NB4 (cell line): ENCODE data around the gene NREP.

Experiments used
- DNase-seq: peaks from one replicate; pipeline ENCODE4 v3.0.0; 2010; ENCODE audit warnings: low read depth
- H3K4me3 ChIP-seq: one replicate; pipeline ENCODE4 v1.5.1; 2011; ENCODE audit warnings: mild to moderate bottlenecking, low read depth, low read length, moderate library complexity
- CTCF ChIP-seq: IDR thresholded peaks from one replicate; pipeline ENCODE4 v1.5.1; 2012; ENCODE audit warnings: low read depth, low read length
- MYC ChIP-seq: IDR thresholded peaks from 2 replicates; pipeline ENCODE4 v1.6.1; 2011; ENCODE audit warnings: low read depth, low read length
- POLR2A ChIP-seq: IDR thresholded peaks from 2 replicates; pipeline ENCODE4 v1.6.1; 2011; ENCODE audit warnings: mild to moderate bottlenecking; ENCODE audit not compliant: insufficient read length; ENCODE audit errors: extremely low read depth
- TF ChIP-seq, protein P1 (sequence below): IDR thresholded peaks from 2 replicates; pipeline ENCODE4 v1.6.1; 2011; ENCODE audit warnings: low read depth, low read length

NREP gene

GRCh38 chr5:111747337-111747736 is 9.7 kb downstream of the NREP start:
- TF ChIP-seq MYC (no peak), CTCF (no peak), POLR2A (no peak)
- TF ChIP-seq, protein P1, sequence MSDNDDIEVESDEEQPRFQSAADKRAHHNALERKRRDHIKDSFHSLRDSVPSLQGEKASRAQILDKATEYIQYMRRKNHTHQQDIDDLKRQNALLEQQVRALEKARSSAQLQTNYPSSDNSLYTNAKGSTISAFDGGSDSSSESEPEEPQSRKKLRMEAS: no peak
- H3K4me3 ChIP-seq: no peak overlapping the region
- DNase-seq: no peak

DNA sequence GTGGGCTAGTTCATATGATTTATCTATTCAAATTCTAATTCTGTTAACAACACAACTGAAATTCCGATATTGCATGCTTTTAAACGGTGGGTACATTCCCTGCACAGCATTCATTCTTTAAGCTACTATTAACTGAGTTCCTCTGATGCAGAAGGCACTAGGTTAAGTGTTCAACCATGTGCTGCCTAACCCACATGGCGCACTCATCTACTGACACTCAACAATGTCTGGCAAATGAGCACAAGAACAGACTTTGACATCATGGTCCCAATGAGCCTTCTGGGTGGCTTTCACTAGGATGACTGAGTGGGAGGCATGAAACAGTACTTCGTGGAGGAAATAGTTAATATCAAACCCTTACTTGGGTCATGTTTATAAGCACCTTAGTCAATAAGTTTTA is 10.2 kb downstream of the NREP start:
- TF ChIP-seq, protein P1: no peak
- TF ChIP-seq POLR2A (no peak), MYC (no peak), CTCF (no peak)
- no peak overlapping the region for H3K4me3 ChIP-seq
- no peak for DNase-seq

DNA sequence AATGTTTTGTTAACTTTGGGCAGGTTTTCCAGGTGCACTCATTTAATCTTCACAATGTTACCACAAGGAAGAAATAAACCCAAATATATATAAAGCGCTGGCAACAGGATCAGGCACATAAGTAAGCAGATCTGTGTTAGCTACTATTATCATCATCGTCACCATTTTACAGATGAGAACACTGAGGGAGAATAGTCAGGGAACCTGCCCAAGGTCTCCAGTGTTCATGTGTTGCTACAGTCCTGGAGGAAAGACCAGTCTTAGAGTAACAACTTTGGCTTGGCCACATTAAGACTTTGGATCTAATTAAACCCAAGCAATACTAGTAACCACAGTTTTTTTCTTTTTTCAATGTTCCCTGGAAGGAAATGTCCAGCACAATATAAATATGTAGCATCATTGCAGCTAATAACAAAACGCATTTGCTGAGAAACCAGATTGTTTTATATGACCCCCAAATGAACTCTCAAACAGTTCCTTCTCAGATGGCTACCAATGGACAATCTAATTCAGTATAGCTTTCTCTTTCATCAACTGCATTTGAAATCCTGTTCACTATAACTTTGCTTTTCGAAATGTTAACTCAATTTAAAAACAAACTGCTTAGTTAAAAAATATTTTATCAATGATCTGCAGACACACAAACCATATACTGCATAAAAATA is 11.8 kb downstream of the NREP start:
- TF ChIP-seq, protein P1: no peak
- TF ChIP-seq CTCF (no peak), POLR2A (no peak)
- H3K4me3 ChIP-seq: no peak overlapping the region
- DNase-seq: no peak

DNA sequence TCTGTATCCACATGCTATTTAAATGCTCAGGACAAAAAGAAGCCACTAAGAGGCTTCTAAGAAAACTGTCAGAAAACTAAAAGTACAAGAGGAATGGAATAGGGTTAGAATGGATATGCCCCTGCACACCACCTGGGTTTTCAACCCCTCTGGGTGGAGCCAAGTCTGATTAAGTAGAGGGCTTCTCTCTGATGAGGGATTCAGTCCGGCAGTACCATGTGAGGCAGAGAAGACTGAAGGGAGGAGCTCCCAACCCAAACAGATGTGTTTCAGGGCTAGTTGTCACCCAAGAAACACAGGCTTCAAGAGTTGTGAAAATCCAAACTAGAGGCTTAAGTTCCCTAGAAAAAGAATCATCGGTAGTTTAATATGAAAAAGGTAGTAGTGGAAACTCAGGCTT is 12.5 kb downstream of the NREP start:
- TF ChIP-seq, protein P1: no peak
- TF ChIP-seq MYC: no peak
- no peak overlapping the region for H3K4me3 ChIP-seq
- DNase-seq: no peak

- TF ChIP-seq POLR2A (no peak), CTCF (no peak), MYC (no peak)
- TF ChIP-seq, protein P1: no peak
- H3K4me3 ChIP-seq: no peak overlapping the region
- no peak for DNase-seq
Observed at GRCh38 chr5:111743988-111744387, 13.0 kb downstream of the NREP start.

- H3K4me3 ChIP-seq: no peak overlapping the region
- no peak for DNase-seq
- no peak for TF ChIP-seq CTCF
- no peak for TF ChIP-seq POLR2A
- TF ChIP-seq MYC: no peak
- TF ChIP-seq, protein P1: no peak
Observed at GRCh38 chr5:111743512-111743911, 13.5 kb downstream of the NREP start.
